H1 (cell line): ENCODE measurements around the gene DGKH. TPM values are rescaled to one million over a fixed set of nuclear protein-coding genes. Genes with fewer than 3 reads are reported as not detected.

Experiments used
- CTCF ChIA-PET: fragments of 300-600 bp; sonication (Branson Sonifier 250); formaldehyde crosslinking; loops from one replicate; lab custom pipeline; 2021; ENCODE audit not compliant: partially characterized antibody; lab: Charles Lee
- POLR2A ChIA-PET: fragments of 300-600 bp; sonication (Branson Sonifier 250); formaldehyde crosslinking; loops from one replicate; lab custom pipeline; 2021; ENCODE audit warnings: inconsistent platforms; ENCODE audit not compliant: partially characterized antibody; lab: Charles Lee
- DNase-seq, 2 experiments: peaks; one replicate each; pipeline versions ENCODE4 v3.0.0 to v3.0.0-alpha.2; 2010 to 2022; ENCODE audit warnings: low spot score in 2 of 2, low read depth in 1 of 2, mixed read lengths in 1 of 2
- FAIRE-seq: peaks from 2 replicates; lab custom pipeline; 2011; peaks lifted over from hg19 to GRCh38; lab: Jason Lieb, UNC
- H2AFZ ChIP-seq: 2 replicates; pipeline ENCODE4 v1.8.1; 2012; ENCODE audit warnings: low read length, inconsistent platforms
- H2AK5ac ChIP-seq: 2 replicates; pipeline ENCODE4 v1.6.1; 2013; ENCODE audit warnings: low read depth, low read length
- H2BK120ac ChIP-seq: replicated peaks from 2 replicates; pipeline ENCODE3; 2013; ENCODE audit warnings: low read depth, low read length, inconsistent platforms
- H2BK12ac ChIP-seq: 2 replicates; pipeline ENCODE4 v1.6.1; 2013; ENCODE audit warnings: low read depth, low read length
- H2BK15ac ChIP-seq: 2 replicates; pipeline ENCODE4 v1.6.1; 2013; ENCODE audit warnings: low read length
- H2BK20ac ChIP-seq: 2 replicates; pipeline ENCODE4 v1.6.1; 2013; ENCODE audit warnings: low read length
- H2BK5ac ChIP-seq: 2 replicates; pipeline ENCODE4 v1.6.1; 2013; ENCODE audit warnings: low read depth, low read length
- H3K14ac ChIP-seq: 2 replicates; pipeline ENCODE4 v1.6.1; 2013; ENCODE audit warnings: inconsistent platforms; ENCODE audit not compliant: insufficient read length
- H3K18ac ChIP-seq: 2 replicates; pipeline ENCODE4 v1.6.1; 2013; ENCODE audit warnings: low read length; ENCODE audit errors: extremely low read depth
- H3K23ac ChIP-seq: 2 replicates; pipeline ENCODE4 v1.6.1; 2013; ENCODE audit warnings: inconsistent platforms; ENCODE audit not compliant: insufficient read length
- H3K23me2 ChIP-seq: 2 replicates; pipeline ENCODE4 v1.6.1; 2013; ENCODE audit warnings: low read depth, low read length
- H3K27ac ChIP-seq: 2 replicates; pipeline ENCODE4 v1.6.1; 2011; ENCODE audit warnings: low read depth, low read length, inconsistent platforms
- H3K27me3 ChIP-seq, 4 experiments: replicated peaks in 1 of 4; 1 replicate in 1 of 4; 2 replicates in 3 of 4; pipeline versions ENCODE4 v1.6.1 to v1.8.1; 2011 to 2013; ENCODE audit warnings: low read length in 3 of 4, mild to moderate bottlenecking in 3 of 4, inconsistent platforms in 2 of 4, mixed read lengths in 2 of 4, moderate library complexity in 1 of 4; ENCODE audit not compliant: control insufficient read depth in 3 of 4, insufficient read depth in 3 of 4; ENCODE audit errors: extremely low read depth in 1 of 4
- H3K36me3 ChIP-seq, 4 experiments: 2 replicates each; pipeline versions ENCODE4 v1.6.1 to v1.8.1; 2011 to 2013; ENCODE audit warnings: mild to moderate bottlenecking in 4 of 4, low read length in 3 of 4, moderate library complexity in 2 of 4, control low read depth in 1 of 4, inconsistent platforms in 1 of 4; ENCODE audit not compliant: insufficient read depth in 4 of 4, control insufficient read depth in 2 of 4
- H3K4ac ChIP-seq: replicated peaks from 2 replicates; pipeline ENCODE3; 2013; ENCODE audit warnings: low read length, low read depth, mixed read lengths, inconsistent platforms; ENCODE audit not compliant: insufficient read length
- H3K4me1 ChIP-seq, 4 experiments: replicated peaks in 1 of 4; 1 replicate in 1 of 4; 2 replicates in 3 of 4; pipeline versions ENCODE4 v1.6.1 to v1.8.1; 2011 to 2013; ENCODE audit warnings: low read length in 3 of 4, inconsistent platforms in 2 of 4, mixed read lengths in 1 of 4; ENCODE audit not compliant: insufficient read depth in 4 of 4, control insufficient read depth in 3 of 4
- H3K4me2 ChIP-seq, 2 experiments: 2 replicates each; pipeline versions ENCODE4 v1.6.1 to v1.8.1; 2011 to 2013; ENCODE audit warnings: low read depth in 2 of 2, low read length in 2 of 2, control low read depth in 1 of 2, inconsistent platforms in 1 of 2, mild to moderate bottlenecking in 1 of 2; ENCODE audit not compliant: insufficient read depth in 1 of 2
- H3K4me3 ChIP-seq, 4 experiments: fragments of 200-600, 300-600 bp in 1 of 4; sonication (generic), shearing (Covaris generic), sonication (Bioruptor Twin) in 1 of 4; 2 replicates each; pipeline versions ENCODE4 v1.5.1 to v1.8.1; 2011 to 2016; ENCODE audit warnings: low read length in 4 of 4, low read depth in 3 of 4, control low read depth in 2 of 4, inconsistent platforms in 2 of 4, mild to moderate bottlenecking in 2 of 4, mixed read lengths in 1 of 4, moderate library complexity in 1 of 4; ENCODE audit not compliant: insufficient read depth in 2 of 4; ENCODE audit errors: extremely low read depth in 1 of 4
- H3K56ac ChIP-seq: replicated peaks from 2 replicates; pipeline ENCODE3; 2013; ENCODE audit warnings: low read depth, mild to moderate bottlenecking, mixed read lengths, low read length, inconsistent platforms; ENCODE audit not compliant: insufficient read length
- H3K79me1 ChIP-seq: 2 replicates; pipeline ENCODE4 v1.6.1; 2013; ENCODE audit warnings: low read depth, low read length, control low read depth
- H3K79me2 ChIP-seq, 2 experiments: 2 replicates each; pipeline versions ENCODE4 v1.6.1 to v1.8.1; 2012 to 2013; ENCODE audit warnings: low read length in 2 of 2, mild to moderate bottlenecking in 2 of 2, inconsistent platforms in 1 of 2; ENCODE audit not compliant: insufficient read depth in 2 of 2, control insufficient read depth in 1 of 2
- H3K9ac ChIP-seq, 4 experiments: replicated peaks in 1 of 4; 1 replicate in 1 of 4; 2 replicates in 3 of 4; pipeline versions ENCODE4 v1.6.1 to v1.8.1; 2011 to 2013; ENCODE audit warnings: low read depth in 3 of 4, low read length in 3 of 4, control low read depth in 2 of 4, mild to moderate bottlenecking in 2 of 4, moderate library complexity in 2 of 4, inconsistent platforms in 1 of 4; ENCODE audit errors: extremely low read depth in 1 of 4
- H3K9me3 ChIP-seq, 2 experiments: 2 replicates each; pipeline versions ENCODE4 v1.6.1 to v1.8.1; 2012 to 2013; ENCODE audit warnings: mild to moderate bottlenecking in 2 of 2, moderate library complexity in 2 of 2, control low read depth in 1 of 2, inconsistent platforms in 1 of 2, low read depth in 1 of 2, low read length in 1 of 2, mixed read lengths in 1 of 2; ENCODE audit not compliant: insufficient read depth in 2 of 2
- H4K20me1 ChIP-seq, 2 experiments: replicated peaks in 1 of 2; 2 replicates each; pipeline versions ENCODE3 to v1.8.1; 2011 to 2013; ENCODE audit warnings: inconsistent platforms in 2 of 2, low read length in 2 of 2, mild to moderate bottlenecking in 1 of 2; ENCODE audit not compliant: insufficient read depth in 2 of 2, control insufficient read depth in 1 of 2
- H4K5ac ChIP-seq: 2 replicates; pipeline ENCODE4 v1.6.1; 2013; ENCODE audit warnings: low read length, low read depth, mixed read lengths, inconsistent platforms; ENCODE audit not compliant: insufficient read length
- H4K8ac ChIP-seq: 2 replicates; pipeline ENCODE4 v1.8.0; 2013; ENCODE audit warnings: mild to moderate bottlenecking, moderate library complexity, low read length, inconsistent platforms; ENCODE audit not compliant: insufficient read depth; ENCODE audit errors: extremely low read depth
- H4K91ac ChIP-seq: replicated peaks from 2 replicates; pipeline ENCODE3; 2013; ENCODE audit warnings: low read length, mixed read lengths, inconsistent platforms; ENCODE audit not compliant: insufficient read length
- BCL11A ChIP-seq, 2 experiments: IDR thresholded peaks; one replicate each; pipeline ENCODE4 v1.6.1; 2011; ENCODE audit warnings: low read depth in 2 of 2, low read length in 2 of 2, mild to moderate bottlenecking in 2 of 2
- BRCA1 ChIP-seq: IDR thresholded peaks from 2 replicates; pipeline ENCODE4 v1.6.1; 2012; ENCODE audit warnings: low read depth, low read length, improper control_type of control experiment
- CTBP2 ChIP-seq: IDR thresholded peaks from 2 replicates; pipeline ENCODE4 v1.7.0; 2011; ENCODE audit warnings: borderline replicate concordance, mild to moderate bottlenecking, moderate library complexity, mixed read lengths, low read length; ENCODE audit not compliant: insufficient read depth, insufficient read length
- EZH2 ChIP-seq: fragments of 200-600 bp; sonication (generic); IDR thresholded peaks from 2 replicates; pipeline ENCODE4 v1.7.1; 2012; ENCODE audit warnings: low read depth, mild to moderate bottlenecking, moderate library complexity, low read length, inconsistent platforms; ENCODE audit not compliant: severe bottlenecking
- HDAC6 ChIP-seq: IDR thresholded peaks from one replicate; pipeline ENCODE4 v1.7.1; 2012; ENCODE audit warnings: low read depth, mild to moderate bottlenecking, inconsistent platforms, low read length, moderate library complexity
- NRF1 ChIP-seq: IDR thresholded peaks from 2 replicates; pipeline ENCODE4 v1.6.1; 2011; ENCODE audit warnings: mild to moderate bottlenecking, low read depth, low read length, improper control_type of control experiment
- RAD21 ChIP-seq, 2 experiments: IDR thresholded peaks in 1 of 2; conservative IDR thresholded peaks in 1 of 2; 2 replicates each; pipeline ENCODE4 v1.6.1; 2011; ENCODE audit warnings: low read depth in 2 of 2, low read length in 2 of 2, improper control_type of control experiment in 1 of 2, inconsistent platforms in 1 of 2, mild to moderate bottlenecking in 1 of 2, moderate library complexity in 1 of 2
- RXRA ChIP-seq: IDR thresholded peaks from 2 replicates; pipeline ENCODE4 v1.6.1; 2011; ENCODE audit warnings: low read depth, mild to moderate bottlenecking, low read length, moderate library complexity; ENCODE audit not compliant: insufficient read depth
- TAF1 ChIP-seq: IDR thresholded peaks from 2 replicates; pipeline ENCODE4 v1.6.1; 2011; ENCODE audit warnings: mild to moderate bottlenecking, low read depth, low read length
- TBP ChIP-seq: IDR thresholded peaks from 2 replicates; pipeline ENCODE4 v1.6.1; 2011; ENCODE audit warnings: low read depth, low read length, improper control_type of control experiment
- USF2 ChIP-seq: IDR thresholded peaks from 2 replicates; pipeline ENCODE4 v1.6.1; 2011; ENCODE audit warnings: low read length, improper control_type of control experiment
- ZNF274 ChIP-seq: IDR thresholded peaks from 2 replicates; pipeline ENCODE4 v1.7.0; 2012; ENCODE audit warnings: low read length, borderline replicate concordance; ENCODE audit errors: extremely low read depth
- WGBS, 2 experiments: shearing (Covaris generic) in 1 of 2; methylation state at CpG; one replicate each; pipeline versions ENCODE4 v1.1.6 to v1.1.7; 2013 to 2015; ENCODE audit warnings: low lambda C conversion rate in 2 of 2, mixed read lengths in 2 of 2, inconsistent platforms in 1 of 2, low coverage in 1 of 2, missing lambda C conversion rate in 1 of 2; ENCODE audit not compliant: insufficient replicate concordance in 2 of 2, insufficient coverage in 1 of 2, insufficient read length in 1 of 2; ENCODE audit errors: extremely low coverage in 1 of 2, missing lambda C conversion rate in 1 of 2; 5-methylcytosine and 5-hydroxymethylcytosine counted together
- polyA plus RNA-seq, 7 experiments: library from polyadenylated mRNA; depleted of rRNA in 3 of 7; stranded (reverse) in 5 of 7; unstranded in 2 of 7; fragments of >200 nt in 5 of 7; fragments of 200-250 nt in 2 of 7; gene quantifications; 1 replicate in 5 of 7; 2 replicates in 1 of 7; 4 replicates in 1 of 7; pipeline versions ENCODE4 v1.2.1 to v1.2.3, GENCODE V29; 2011 to 2013; ENCODE audit warnings: missing spikeins in 2 of 7, mixed read lengths in 2 of 7
- total RNA-seq: library from RNA; stranded (reverse); fragmentation: NEBNext Ultra II Directional; extraction: Animal tissue kit (Norgen Biotek cat#: 25700); gene quantifications from 2 replicates; pipeline ENCODE4 v1.2.1, GENCODE V29; 2021

The DGKH gene
- total and polyA plus RNA-seq, 2 of the 8 experiments (the other 6 are each of a cell fraction or from before 2014, with no cell fraction given): 2.1 to 7.9 TPM

GRCh38 chr13:42258747-42259146, 210.3 kb downstream of the DGKH start:
- Histone ChIP-seq H2BK5ac (no peak overlapping the region), H3K9me3 (peaks cover 3% of the 10 kb centered on the region in 2 experiments; a peak in 1 of 4 replicates), H3K27me3 (no peaks in the 10 kb centered on the region), H3K9ac (no peak overlapping the region), H2BK120ac (no peak overlapping the region), H3K4me3 (no peak overlapping the region), H3K4me1 (peaks cover 0 to 6% (median 1%) of the 10 kb centered on the region in 4 experiments; a peak in 2 of 7 replicates), H2BK12ac (no peak overlapping the region), H3K23me2 (no peaks in the 10 kb centered on the region), H3K79me1 (no peaks in the 10 kb centered on the region), H3K14ac (no peak overlapping the region), H3K4me2 (no peak overlapping the region), H3K79me2 (no peaks in the 10 kb centered on the region), H2BK15ac (no peak overlapping the region), H4K20me1 (no peaks in the 10 kb centered on the region), H2AK5ac (no peak overlapping the region), H3K18ac (no peak overlapping the region), H3K36me3 (no peaks in the 10 kb centered on the region), H2AFZ (0 out of 2 replicates have a peak overlapping the region, but pooled peaks have one; percentile 50), H4K5ac (no peak overlapping the region), H2BK20ac (no peak overlapping the region), H3K27ac (no peak overlapping the region), H3K4ac (no peak overlapping the region), H4K91ac (no peak overlapping the region), H3K23ac (no peak overlapping the region), H3K56ac (no peak overlapping the region), H4K8ac (no peak overlapping the region)
- FAIRE-seq: no peak
- ChIA-PET POLR2A (interaction anchor here (1.5 kb wide), 1 partner anchor 14 kb away, joined by 9 read pairs; the partner anchor contains the start of gene AKAP11), CTCF (interaction anchor here (1.0 to 1.3 kb wide), 3 partner anchors 11 to 75 kb away, joined by 3 to 4 read pairs (median 3); no protein-coding TSS in a partner anchor)
- peak in 1 of 2 experiments; percentile 57 for DNase-seq
- 73% methylated on average over 4 of the region's 5 CpGs; no CpG with 5 or more reads in 1 of the 2 experiments for WGBS, 2 experiments
- TF ChIP-seq HDAC6 (no peak), RAD21 (IDR thresholded peaks at IDR 0.05 in 1 of 2, conservative IDR thresholded peaks at IDR 0.05 in 1 of 2; ENCODE audit: low read depth in 2 of 2, low read length in 2 of 2) (no peak), BRCA1 (no peak), RXRA (no peak), EZH2 (no peak), CTBP2 (no peak), TBP (no peak), TAF1 (no peak), ZNF274 (no peak), USF2 (no peak), NRF1 (no peak), BCL11A (IDR thresholded peaks at IDR 0.05; ENCODE audit: low read depth in 2 of 2, low read length in 2 of 2) (no peak)
